ENCODE results near the gene INPP5A. TPM values are rescaled to one million over a fixed set of nuclear protein-coding genes. Genes with fewer than 3 reads are reported as not detected.
A peak's percentile ranks its signal among the peaks of the same experiment; 100 is the strongest.

Gene INPP5A
- total RNA-seq, 4 donors from 2014 or later = 31.2 to 51.8 (median 41.5) TPM

GRCh38 chr10:132611026-132611910 lies 73.7 kb downstream of the INPP5A start:
- WGBS, 2 donors = 71 to 85% methylated on average over 5 of the region's 5 CpGs
- DNase-seq (ENCODE audit: low spot score in 2 of 2) = peak in 1 of 2 donors; percentile 39

GRCh38 chr10:132611986-132612385 lies 74.4 kb downstream of the INPP5A start:
- WGBS, 2 donors = 68 to 69% methylated on average over 3 of the region's 3 CpGs
- DNase-seq (ENCODE audit: low spot score in 2 of 2) = peak in 1 of 2 donors; percentile 37
- no peak for TF ChIP-seq POLR2A (IDR thresholded peaks at IDR 0.05)
- no peak for TF ChIP-seq CTCF (IDR thresholded peaks at IDR 0.05)
- H3K4me3 ChIP-seq (ENCODE audit: low read depth, poor library complexity, severe bottlenecking) = no peak overlapping the region
- intact Hi-C loops (cut with DNase I; ENCODE audit: low total_unique reads) = no loop called here

More at GRCh38 chr10:132611026-132611910, 73.7 kb downstream of the INPP5A start:
- intact Hi-C loops (cut with DNase I; ENCODE audit: low total_unique reads) = no loop called here
- H3K4me3 ChIP-seq (ENCODE audit: low read depth, poor library complexity, severe bottlenecking) = no peak overlapping the region
- TF ChIP-seq POLR2A (IDR thresholded peaks at IDR 0.05) = no peak
- TF ChIP-seq CTCF (IDR thresholded peaks at IDR 0.05) = no peak

GRCh38 chr10:132612571-132613504 lies 75.3 kb downstream of the INPP5A start:
- TF ChIP-seq CTCF (IDR thresholded peaks at IDR 0.05) = no peak
- TF ChIP-seq POLR2A (IDR thresholded peaks at IDR 0.05) = no peak
- 85 to 89% methylated on average over 23 to 27 of the region's 27 CpGs for WGBS, 2 donors
- intact Hi-C loops (cut with DNase I; ENCODE audit: low total_unique reads) = no loop called here
- DNase-seq (ENCODE audit: low spot score in 2 of 2) = peak in 1 of 2 donors; percentile 79
- no peak overlapping the region for H3K4me3 ChIP-seq (ENCODE audit: low read depth, poor library complexity, severe bottlenecking)

GRCh38 chr10:132613566-132614348 lies 76.2 kb downstream of the INPP5A start:
- WGBS, 2 donors = 93 to 94% methylated on average over 22 of the region's 22 CpGs
- H3K4me3 ChIP-seq (ENCODE audit: low read depth, poor library complexity, severe bottlenecking) = no peak overlapping the region
- no peak for TF ChIP-seq POLR2A (IDR thresholded peaks at IDR 0.05)
- no peak for TF ChIP-seq CTCF (IDR thresholded peaks at IDR 0.05)
- DNase-seq (ENCODE audit: low spot score in 2 of 2) = peak in 1 of 2 donors; percentile 81
- intact Hi-C loops (cut with DNase I; ENCODE audit: low total_unique reads) = no loop called here

Measured in lower leg skin (tissue), 4 donors.